Endothelial cell of umbilical vein (primary cell): Measurements from ENCODE around the gene UBR7. TPM values are rescaled to one million over a fixed set of nuclear protein-coding genes. Genes with fewer than 3 reads are reported as not detected.

Source experiments
- BruUV-seq: library from RNA; stranded (reverse); fragments of 400-500 nt; replicated peaks from 2 replicates; lab custom pipeline; 2021; lab: Mats Ljungman, UMichigan
- CTCF ChIA-PET: fragments of 300-600, 350-600 bp; sonication (Branson Sonifier 250); formaldehyde crosslinking; loops from one replicate; lab custom pipeline; 2021; ENCODE audit warnings: antibody characterized with exemption, inconsistent platforms; lab: Charles Lee
- POLR2A ChIA-PET: fragments of 300-600, 350-600 bp; sonication (Branson Sonifier 250); formaldehyde crosslinking; loops from one replicate; lab custom pipeline; 2021; ENCODE audit warnings: antibody characterized with exemption, inconsistent platforms; lab: Charles Lee
- DNase-seq: peaks from one replicate; pipeline ENCODE4 v3.0.0-alpha.2; 2011; ENCODE audit warnings: low read depth, low spot score
- FAIRE-seq: peaks from 2 replicates; lab custom pipeline; 2011; peaks lifted over from hg19 to GRCh38; lab: Jason Lieb, UNC
- H2AFZ ChIP-seq: 2 replicates; pipeline ENCODE4 v1.6.0; 2012; ENCODE audit warnings: low read depth, low read length, control low read depth, inconsistent platforms
- H3K27ac ChIP-seq: 2 replicates; pipeline ENCODE4 v1.5.1; 2011; ENCODE audit warnings: low read depth, mild to moderate bottlenecking, control low read depth, low read length, moderate library complexity; ENCODE audit not compliant: insufficient read depth
- H3K27me3 ChIP-seq, 2 experiments: 2 replicates each; pipeline versions ENCODE4 v1.6.0 to v1.6.1; 2011; ENCODE audit warnings: low read length in 2 of 2, mixed read lengths in 1 of 2; ENCODE audit not compliant: control insufficient read depth in 2 of 2, insufficient read depth in 2 of 2
- H3K36me3 ChIP-seq, 2 experiments: 2 replicates in 1 of 2; 3 replicates in 1 of 2; pipeline ENCODE4 v1.5.1; 2011; ENCODE audit warnings: low read length in 2 of 2, mild to moderate bottlenecking in 1 of 2, moderate library complexity in 1 of 2; ENCODE audit not compliant: control insufficient read depth in 2 of 2, insufficient read depth in 2 of 2; ENCODE audit errors: extremely low read depth in 1 of 2
- H3K4me1 ChIP-seq: 3 replicates; pipeline ENCODE4 v1.5.1; 2011; ENCODE audit warnings: mild to moderate bottlenecking, low read length; ENCODE audit not compliant: control insufficient read depth, insufficient read depth; ENCODE audit errors: extremely low read depth
- H3K4me2 ChIP-seq: 2 replicates; pipeline ENCODE4 v1.6.1; 2011; ENCODE audit warnings: low read length, control low read depth, mixed read lengths; ENCODE audit not compliant: insufficient read depth
- H3K4me3 ChIP-seq, 3 experiments: fragments of 200-600 bp in 1 of 3; sonication (generic), shearing (Covaris generic) in 1 of 3; replicated peaks in 1 of 3; 2 replicates each; pipeline ENCODE4 v1.5.1; 2011 to 2016; ENCODE audit warnings: control low read depth in 3 of 3, low read length in 3 of 3, mild to moderate bottlenecking in 2 of 3, inconsistent platforms in 1 of 3, low read depth in 1 of 3, moderate library complexity in 1 of 3; ENCODE audit not compliant: insufficient read depth in 1 of 3
- H3K79me2 ChIP-seq: 2 replicates; pipeline ENCODE4 v1.6.0; 2012; ENCODE audit warnings: low read length, inconsistent platforms; ENCODE audit not compliant: control insufficient read depth, insufficient read depth
- H3K9ac ChIP-seq: replicated peaks from 2 replicates; pipeline ENCODE3; 2011; ENCODE audit warnings: low read length, control low read depth; ENCODE audit not compliant: insufficient read depth; ENCODE audit errors: extremely low read depth
- H3K9me1 ChIP-seq: replicated peaks from 3 replicates; pipeline ENCODE4 v1.6.0; 2011; ENCODE audit warnings: mild to moderate bottlenecking, low read length; ENCODE audit not compliant: control insufficient read depth, insufficient read depth; ENCODE audit errors: extremely low read depth
- H3K9me3 ChIP-seq: replicated peaks from 2 replicates; pipeline ENCODE4 v1.5.1; 2012; ENCODE audit warnings: low read length, inconsistent platforms; ENCODE audit not compliant: control insufficient read depth, insufficient read depth
- H4K20me1 ChIP-seq: replicated peaks from 2 replicates; pipeline ENCODE3; 2011; ENCODE audit warnings: mild to moderate bottlenecking, low read length; ENCODE audit not compliant: control insufficient read depth, insufficient read depth; ENCODE audit errors: extremely low read depth
- EZH2 ChIP-seq: IDR thresholded peaks from 2 replicates; pipeline ENCODE4 v1.6.1; 2012; ENCODE audit warnings: borderline replicate concordance, low read depth, mild to moderate bottlenecking, moderate library complexity, low read length, inconsistent platforms; ENCODE audit not compliant: severe bottlenecking
- FOS ChIP-seq: IDR thresholded peaks from 2 replicates; pipeline ENCODE4 v1.6.1; 2011; ENCODE audit warnings: mild to moderate bottlenecking, low read length, moderate library complexity, borderline replicate concordance; ENCODE audit not compliant: insufficient read depth
- GATA2 ChIP-seq: IDR thresholded peaks from 2 replicates; pipeline ENCODE4 v1.7.0; 2011; ENCODE audit warnings: low read depth, mild to moderate bottlenecking, moderate library complexity, mixed read lengths, low read length; ENCODE audit not compliant: insufficient read length, insufficient read depth
- JUN ChIP-seq: IDR thresholded peaks from 2 replicates; pipeline ENCODE4 v1.6.1; 2011; ENCODE audit warnings: borderline replicate concordance, low read depth; ENCODE audit not compliant: insufficient read length, insufficient read depth
- MYC ChIP-seq: IDR thresholded peaks from one replicate; pipeline ENCODE4 v1.6.1; 2011; ENCODE audit warnings: mild to moderate bottlenecking, low read depth, low read length
- POLR2A ChIP-seq: IDR thresholded peaks from 2 replicates; pipeline ENCODE4 v1.6.1; 2012; ENCODE audit warnings: low read depth, mild to moderate bottlenecking, control low read depth, low read length
- POLR2AphosphoS5 ChIP-seq: IDR thresholded peaks from 2 replicates; pipeline ENCODE4 v1.6.1; 2012; ENCODE audit warnings: low read depth, mild to moderate bottlenecking, control low read depth, low read length, moderate library complexity; ENCODE audit not compliant: insufficient read depth
- dilution Hi-C: fragments of 300-500 bp; cut with MboI; formaldehyde crosslinking; loops from one replicate; pipeline ENCODE4 v1.15.0; 2019; ENCODE audit warnings: low sequenced_read_pairs; ENCODE audit not compliant: extremely low pct_ligation_motif_present
- intact Hi-C: fragments of 100-400 bp; cut with micrococcal nuclease; formaldehyde crosslinking; loops from one replicate; pipeline ENCODE4 v1.10.0; 2022
- polyA plus RNA-seq, 4 experiments: library from polyadenylated mRNA; depleted of rRNA in 3 of 4; stranded (reverse) in 3 of 4; unstranded in 1 of 4; fragments of >200 nt; gene quantifications; 2 replicates each; pipeline versions ENCODE4 v1.2.1 to v1.2.3, GENCODE V29; 2011 to 2012; ENCODE audit warnings: missing spikeins in 1 of 4
- total RNA-seq: library from RNA; stranded (reverse); gene quantifications from 2 replicates; pipeline ENCODE4 v1.2.3, GENCODE V29; 2021
- TF ChIP-seq, protein P1 (sequence below), 2 donors: IDR thresholded peaks; 1 replicate in 1 of 2; 2 replicates in 1 of 2; pipeline ENCODE4 v1.5.1; 2011; ENCODE audit warnings: low read length in 2 of 2, mild to moderate bottlenecking in 2 of 2, moderate library complexity in 2 of 2, control low read depth in 1 of 2, inconsistent platforms in 1 of 2, low read depth in 1 of 2; ENCODE audit not compliant: insufficient read depth in 1 of 2; ENCODE audit errors: extremely low read depth in 1 of 2
- TF ChIP-seq, protein P2 (sequence below): IDR thresholded peaks from 2 replicates; pipeline ENCODE4 v1.6.1; 2011; ENCODE audit not compliant: insufficient read depth, insufficient read length

The UBR7 gene
- total and polyA plus RNA-seq, 2 donors (not counting 3 experiments of a cell fraction or from before 2014, with no cell fraction given) = 16.8 to 24.1 TPM

DNA sequence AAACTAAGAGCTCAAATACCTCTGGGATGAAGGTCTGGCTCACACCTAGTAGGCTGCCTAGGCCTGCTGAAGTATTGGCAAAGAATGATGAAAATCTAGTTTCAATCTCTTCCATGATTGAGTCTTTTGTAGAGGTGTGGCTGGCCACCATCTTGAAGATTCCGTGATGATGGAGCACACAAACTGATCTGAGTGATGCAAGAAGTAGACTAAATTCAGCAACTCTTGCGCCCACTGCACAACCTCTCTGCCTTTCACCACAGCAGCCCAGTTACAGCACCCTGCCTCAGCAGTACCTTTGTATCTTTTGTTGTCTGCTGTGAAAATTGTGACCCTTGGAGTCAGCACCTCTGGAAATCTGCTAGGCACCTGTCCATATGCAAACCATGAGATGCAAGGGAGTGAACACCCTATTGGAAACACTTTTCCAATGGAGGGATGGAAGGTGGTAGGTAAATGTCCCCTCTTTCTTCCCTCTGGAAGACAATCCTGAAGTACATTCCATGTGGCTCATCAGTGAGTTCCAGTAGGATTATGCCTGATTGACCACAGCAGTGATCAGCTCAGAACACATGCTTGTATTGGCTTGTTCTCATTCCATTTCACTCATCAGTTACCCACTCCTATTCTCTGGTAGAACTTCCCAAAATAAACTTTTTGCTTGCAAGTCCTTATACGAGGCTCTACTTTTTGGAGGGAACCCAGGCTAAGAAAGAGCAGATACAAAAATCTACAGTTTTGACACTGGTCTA is 67.2 kb downstream of the UBR7 start:
- ChIA-PET POLR2A (no interaction called here), CTCF (no interaction called here)
- no peaks in the 10 kb centered on the region for H3K9me3 ChIP-seq
- no TSS peak for BruUV-seq
- H4K20me1 ChIP-seq = peaks cover 2% of the 10 kb centered on the region
- no peak overlapping the region for H3K4me3 ChIP-seq
- no peak overlapping the region for H2AFZ ChIP-seq
- no peak for FAIRE-seq
- H3K27ac ChIP-seq = no peak overlapping the region
- intact Hi-C loops (no loop called here), dilution Hi-C loops (no loop called here)
- H3K9me1 ChIP-seq = peaks cover 2% of the 10 kb centered on the region
- DNase-seq = no peak
- no peak overlapping the region for H3K9ac ChIP-seq
- TF ChIP-seq POLR2AphosphoS5 (no peak), MYC (no peak), GATA2 (no peak), JUN (no peak), FOS (no peak), EZH2 (no peak), POLR2A (no peak)
- TF ChIP-seq, protein P1, sequence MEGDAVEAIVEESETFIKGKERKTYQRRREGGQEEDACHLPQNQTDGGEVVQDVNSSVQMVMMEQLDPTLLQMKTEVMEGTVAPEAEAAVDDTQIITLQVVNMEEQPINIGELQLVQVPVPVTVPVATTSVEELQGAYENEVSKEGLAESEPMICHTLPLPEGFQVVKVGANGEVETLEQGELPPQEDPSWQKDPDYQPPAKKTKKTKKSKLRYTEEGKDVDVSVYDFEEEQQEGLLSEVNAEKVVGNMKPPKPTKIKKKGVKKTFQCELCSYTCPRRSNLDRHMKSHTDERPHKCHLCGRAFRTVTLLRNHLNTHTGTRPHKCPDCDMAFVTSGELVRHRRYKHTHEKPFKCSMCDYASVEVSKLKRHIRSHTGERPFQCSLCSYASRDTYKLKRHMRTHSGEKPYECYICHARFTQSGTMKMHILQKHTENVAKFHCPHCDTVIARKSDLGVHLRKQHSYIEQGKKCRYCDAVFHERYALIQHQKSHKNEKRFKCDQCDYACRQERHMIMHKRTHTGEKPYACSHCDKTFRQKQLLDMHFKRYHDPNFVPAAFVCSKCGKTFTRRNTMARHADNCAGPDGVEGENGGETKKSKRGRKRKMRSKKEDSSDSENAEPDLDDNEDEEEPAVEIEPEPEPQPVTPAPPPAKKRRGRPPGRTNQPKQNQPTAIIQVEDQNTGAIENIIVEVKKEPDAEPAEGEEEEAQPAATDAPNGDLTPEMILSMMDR (IDR thresholded peaks at IDR 0.05; ENCODE audit: extremely low read depth in 1 of 2, insufficient read depth in 1 of 2, low read depth in 1 of 2, low read length in 2 of 2) = no peak
- TF ChIP-seq, protein P2, sequence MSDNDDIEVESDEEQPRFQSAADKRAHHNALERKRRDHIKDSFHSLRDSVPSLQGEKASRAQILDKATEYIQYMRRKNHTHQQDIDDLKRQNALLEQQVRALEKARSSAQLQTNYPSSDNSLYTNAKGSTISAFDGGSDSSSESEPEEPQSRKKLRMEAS = no peak
- peaks cover 25% of the 10 kb centered on the region for H3K79me2 ChIP-seq
- no peak overlapping the region for H3K4me2 ChIP-seq
- H3K4me1 ChIP-seq = peaks cover 8% of the 10 kb centered on the region
- no peaks in the 10 kb centered on the region for H3K27me3 ChIP-seq
- no peaks in the 10 kb centered on the region for H3K36me3 ChIP-seq
